ENCODE data around the gene GNB5.

Gene GNB5

GRCh38 chr15:52236013-52236412 is 44.8 kb upstream of the GNB5 start:
- Histone ChIP-seq H4K91ac (ENCODE audit: low read depth, low read length, poor library complexity) (no peak overlapping the region), H3K18ac (ENCODE audit: low read length) (no peak overlapping the region), H3K4me1 (ENCODE audit: control insufficient read depth in 2 of 2, insufficient read depth in 1 of 2, low read depth in 1 of 2, low read length in 2 of 2) (peaks cover 4% of the 10 kb centered on the region in 2 donors), H3K4ac (ENCODE audit: low read length) (no peak overlapping the region), H3K79me1 (ENCODE audit: low read depth, low read length) (no peaks in the 10 kb centered on the region), H3K4me3 (ENCODE audit: low read length in 2 of 2) (peak overlapping the region in 1 of 2 donors; percentile 38), H3K9me3 (replicated peaks in 1 of 2; ENCODE audit: control insufficient read depth in 2 of 2, insufficient read depth in 1 of 2, low read depth in 1 of 2, low read length in 2 of 2) (peaks cover 0 to 2% of the 10 kb centered on the region in 2 donors), H3K9ac (ENCODE audit: low read depth, low read length, poor library complexity) (no peak overlapping the region), H2AFZ (ENCODE audit: low read length) (no peak overlapping the region), H2BK120ac (ENCODE audit: low read depth, low read length) (no peak overlapping the region), H2AK5ac (ENCODE audit: low read depth, low read length) (no peak overlapping the region), H2BK12ac (ENCODE audit: low read length) (no peak overlapping the region), H3K23ac (ENCODE audit: low read depth, low read length, poor library complexity) (no peak overlapping the region), H2BK5ac (ENCODE audit: low read length) (no peak overlapping the region), H4K8ac (ENCODE audit: low read depth, low read length) (no peak overlapping the region), H3K14ac (ENCODE audit: low read length) (no peak overlapping the region), H3K36me3 (replicated peaks in 1 of 2; ENCODE audit: control insufficient read depth in 2 of 2, insufficient read depth in 2 of 2, low read length in 2 of 2) (peaks cover 13 to 26% of the 10 kb centered on the region in 2 donors), H3K27me3 (ENCODE audit: control insufficient read depth in 3 of 3, insufficient read depth in 3 of 3, low read depth in 1 of 3, low read length in 3 of 3) (no peaks in the 10 kb centered on the region), H3K4me2 (ENCODE audit: insufficient read depth, low read length, poor library complexity, severe bottlenecking) (no peak overlapping the region), H2BK15ac (ENCODE audit: low read length) (no peak overlapping the region), H3K27ac (replicated peaks; ENCODE audit: low read length) (no peak overlapping the region)
- no CpG with 5 or more reads among the region's 8 CpGs for WGBS, 2 donors (ENCODE audit: extremely low coverage in 2 of 2, insufficient read length in 2 of 2, insufficient replicate concordance in 1 of 2)
- no peak for DNase-seq (ENCODE audit: low spot score)

GRCh38 chr15:52234596-52235541 is 43.7 kb upstream of the GNB5 start:
- peaks cover 0 to 2% of the 10 kb centered on the region in 2 donors for H3K9me3 ChIP-seq (replicated peaks in 1 of 2; ENCODE audit: control insufficient read depth in 2 of 2, insufficient read depth in 1 of 2, low read depth in 1 of 2, low read length in 2 of 2)
- no peak overlapping the region for H2BK12ac ChIP-seq (ENCODE audit: low read length)
- H2AFZ ChIP-seq (ENCODE audit: low read length), result no peak overlapping the region
- H3K79me1 ChIP-seq (ENCODE audit: low read depth, low read length), result no peaks in the 10 kb centered on the region
- H3K4ac ChIP-seq (ENCODE audit: low read length), result no peak overlapping the region
- H3K27ac ChIP-seq (replicated peaks; ENCODE audit: low read length), result no peak overlapping the region
- no peak overlapping the region for H2AK5ac ChIP-seq (ENCODE audit: low read depth, low read length)
- H3K18ac ChIP-seq (ENCODE audit: low read length), result no peak overlapping the region
- H3K4me2 ChIP-seq (ENCODE audit: insufficient read depth, low read length, poor library complexity, severe bottlenecking), result no peak overlapping the region
- WGBS, 2 donors (ENCODE audit: extremely low coverage in 2 of 2, insufficient read length in 2 of 2, insufficient replicate concordance in 1 of 2), result no CpG with 5 or more reads among the region's 17 CpGs
- H2BK15ac ChIP-seq (ENCODE audit: low read length), result no peak overlapping the region
- no peaks in the 10 kb centered on the region for H3K27me3 ChIP-seq (ENCODE audit: control insufficient read depth in 3 of 3, insufficient read depth in 3 of 3, low read depth in 1 of 3, low read length in 3 of 3)
- peaks cover 13 to 26% of the 10 kb centered on the region in 2 donors for H3K36me3 ChIP-seq (replicated peaks in 1 of 2; ENCODE audit: control insufficient read depth in 2 of 2, insufficient read depth in 2 of 2, low read length in 2 of 2)
- H3K4me3 ChIP-seq (ENCODE audit: low read length in 2 of 2), result no peak overlapping the region
- H4K8ac ChIP-seq (ENCODE audit: low read depth, low read length), result no peak overlapping the region
- H3K9ac ChIP-seq (ENCODE audit: low read depth, low read length, poor library complexity), result peak overlapping the region; percentile 66
- no peak overlapping the region for H2BK5ac ChIP-seq (ENCODE audit: low read length)
- no peak for DNase-seq (ENCODE audit: low spot score)
- H4K91ac ChIP-seq (ENCODE audit: low read depth, low read length, poor library complexity), result no peak overlapping the region
- no peak overlapping the region for H2BK120ac ChIP-seq (ENCODE audit: low read depth, low read length)
- peaks cover 4% of the 10 kb centered on the region in 2 donors for H3K4me1 ChIP-seq (ENCODE audit: control insufficient read depth in 2 of 2, insufficient read depth in 1 of 2, low read depth in 1 of 2, low read length in 2 of 2)
- H3K14ac ChIP-seq (ENCODE audit: low read length), result no peak overlapping the region
- no peak overlapping the region for H3K23ac ChIP-seq (ENCODE audit: low read depth, low read length, poor library complexity)

GRCh38 chr15:52233405-52233804 is 42.2 kb upstream of the GNB5 start:
- no peak overlapping the region for H4K8ac ChIP-seq (ENCODE audit: low read depth, low read length)
- no peak overlapping the region for H4K91ac ChIP-seq (ENCODE audit: low read depth, low read length, poor library complexity)
- no peaks in the 10 kb centered on the region for H3K79me1 ChIP-seq (ENCODE audit: low read depth, low read length)
- DNase-seq (ENCODE audit: low spot score), result no peak
- H3K23ac ChIP-seq (ENCODE audit: low read depth, low read length, poor library complexity), result no peak overlapping the region
- no peak overlapping the region for H3K14ac ChIP-seq (ENCODE audit: low read length)
- no peak overlapping the region for H2AFZ ChIP-seq (ENCODE audit: low read length)
- no peak overlapping the region for H3K18ac ChIP-seq (ENCODE audit: low read length)
- H3K36me3 ChIP-seq (replicated peaks in 1 of 2; ENCODE audit: control insufficient read depth in 2 of 2, insufficient read depth in 2 of 2, low read length in 2 of 2), result peaks cover 11 to 26% of the 10 kb centered on the region in 2 donors
- WGBS, 2 donors (ENCODE audit: extremely low coverage in 2 of 2, insufficient read length in 2 of 2, insufficient replicate concordance in 1 of 2), result no CpG with 5 or more reads among the region's 4 CpGs
- H3K4me2 ChIP-seq (ENCODE audit: insufficient read depth, low read length, poor library complexity, severe bottlenecking), result no peak overlapping the region
- H2BK15ac ChIP-seq (ENCODE audit: low read length), result no peak overlapping the region
- no peaks in the 10 kb centered on the region for H3K9me3 ChIP-seq (replicated peaks in 1 of 2; ENCODE audit: control insufficient read depth in 2 of 2, insufficient read depth in 1 of 2, low read depth in 1 of 2, low read length in 2 of 2)
- peaks cover 4% of the 10 kb centered on the region in 2 donors for H3K4me1 ChIP-seq (ENCODE audit: control insufficient read depth in 2 of 2, insufficient read depth in 1 of 2, low read depth in 1 of 2, low read length in 2 of 2)
- H3K27me3 ChIP-seq (ENCODE audit: control insufficient read depth in 3 of 3, insufficient read depth in 3 of 3, low read depth in 1 of 3, low read length in 3 of 3), result no peaks in the 10 kb centered on the region
- H3K27ac ChIP-seq (replicated peaks; ENCODE audit: low read length), result no peak overlapping the region
- H3K4ac ChIP-seq (ENCODE audit: low read length), result no peak overlapping the region
- no peak overlapping the region for H3K4me3 ChIP-seq (ENCODE audit: low read length in 2 of 2)
- no peak overlapping the region for H3K9ac ChIP-seq (ENCODE audit: low read depth, low read length, poor library complexity)
- no peak overlapping the region for H2BK12ac ChIP-seq (ENCODE audit: low read length)
- no peak overlapping the region for H2BK5ac ChIP-seq (ENCODE audit: low read length)
- no peak overlapping the region for H2AK5ac ChIP-seq (ENCODE audit: low read depth, low read length)
- H2BK120ac ChIP-seq (ENCODE audit: low read depth, low read length), result no peak overlapping the region

- Histone ChIP-seq H2BK5ac (ENCODE audit: low read length) (no peak overlapping the region), H3K18ac (ENCODE audit: low read length) (no peak overlapping the region), H3K4ac (ENCODE audit: low read length) (no peak overlapping the region), H4K8ac (ENCODE audit: low read depth, low read length) (no peak overlapping the region), H3K14ac (ENCODE audit: low read length) (no peak overlapping the region), H3K36me3 (replicated peaks in 1 of 2; ENCODE audit: control insufficient read depth in 2 of 2, insufficient read depth in 2 of 2, low read length in 2 of 2) (peaks cover 11 to 24% of the 10 kb centered on the region in 2 donors), H2BK120ac (ENCODE audit: low read depth, low read length) (no peak overlapping the region), H2BK12ac (ENCODE audit: low read length) (no peak overlapping the region), H3K9me3 (replicated peaks in 1 of 2; ENCODE audit: control insufficient read depth in 2 of 2, insufficient read depth in 1 of 2, low read depth in 1 of 2, low read length in 2 of 2) (no peaks in the 10 kb centered on the region), H3K23ac (ENCODE audit: low read depth, low read length, poor library complexity) (no peak overlapping the region), H3K27ac (replicated peaks; ENCODE audit: low read length) (no peak overlapping the region), H3K4me2 (ENCODE audit: insufficient read depth, low read length, poor library complexity, severe bottlenecking) (no peak overlapping the region), H3K4me1 (ENCODE audit: control insufficient read depth in 2 of 2, insufficient read depth in 1 of 2, low read depth in 1 of 2, low read length in 2 of 2) (peaks cover 0 to 6% of the 10 kb centered on the region in 2 donors), H2BK15ac (ENCODE audit: low read length) (no peak overlapping the region), H4K91ac (ENCODE audit: low read depth, low read length, poor library complexity) (no peak overlapping the region), H2AFZ (ENCODE audit: low read length) (no peak overlapping the region), H3K79me1 (ENCODE audit: low read depth, low read length) (no peaks in the 10 kb centered on the region), H3K4me3 (ENCODE audit: low read length in 2 of 2) (no peak overlapping the region), H2AK5ac (ENCODE audit: low read depth, low read length) (no peak overlapping the region), H3K27me3 (ENCODE audit: control insufficient read depth in 3 of 3, insufficient read depth in 3 of 3, low read depth in 1 of 3, low read length in 3 of 3) (no peaks in the 10 kb centered on the region), H3K9ac (ENCODE audit: low read depth, low read length, poor library complexity) (no peak overlapping the region)
- DNase-seq (ENCODE audit: low spot score), result no peak
- no CpG with 5 or more reads among the region's 1 CpG for WGBS, 2 donors (ENCODE audit: extremely low coverage in 2 of 2, insufficient read length in 2 of 2, insufficient replicate concordance in 1 of 2)
Observed at GRCh38 chr15:52232327-52232726, 41.1 kb upstream of the GNB5 start.
